Hepatocyte (in vitro differentiated cells): ENCODE results near the gene TSSK3. TPM values are rescaled to one million over a fixed set of nuclear protein-coding genes. Genes with fewer than 3 reads are reported as not detected.

Experiments used
- DNase-seq: peaks from one replicate; pipeline ENCODE4 v3.0.0-alpha.2; 2016; ENCODE audit warnings: low spot score
- H2AFZ ChIP-seq: fragments of 200-600 bp; sonication (generic); 2 replicates; pipeline ENCODE4 v1.6.0; 2016; ENCODE audit warnings: antibody characterized with exemption, mild to moderate bottlenecking
- H3K27ac ChIP-seq: fragments of 200-600 bp; sonication (generic); 2 replicates; pipeline ENCODE4 v1.5.1; 2016; ENCODE audit warnings: mild to moderate bottlenecking
- H3K27me3 ChIP-seq: fragments of 200-600 bp; sonication (generic); 2 replicates; pipeline ENCODE4 v1.6.1; 2016
- H3K36me3 ChIP-seq: fragments of 200-600 bp; sonication (generic); replicated peaks from 2 replicates; pipeline ENCODE4 v1.5.1; 2016; ENCODE audit warnings: low read depth; ENCODE audit not compliant: insufficient read depth
- H3K4me1 ChIP-seq: fragments of 200-600 bp; sonication (generic); 2 replicates; pipeline ENCODE4 v1.5.1; 2016; ENCODE audit warnings: mild to moderate bottlenecking, moderate library complexity; ENCODE audit not compliant: insufficient read depth
- H3K4me2 ChIP-seq: fragments of 200-600 bp; sonication (generic); 2 replicates; pipeline ENCODE4 v1.6.0; 2016
- H3K4me3 ChIP-seq: fragments of 200-600 bp; sonication (generic); 2 replicates; pipeline ENCODE4 v1.5.1; 2016; ENCODE audit warnings: mild to moderate bottlenecking
- H3K79me2 ChIP-seq: fragments of 200-600 bp; sonication (generic); 2 replicates; pipeline ENCODE4 v1.6.0; 2017; ENCODE audit warnings: mild to moderate bottlenecking
- H3K9me2 ChIP-seq: fragments of 200-600 bp; sonication (generic); replicated peaks from 2 replicates; pipeline ENCODE4 v1.6.0; 2017; ENCODE audit warnings: mild to moderate bottlenecking; ENCODE audit not compliant: insufficient read depth
- H3K9me3 ChIP-seq: fragments of 200-600 bp; sonication (generic); 2 replicates; pipeline ENCODE4 v1.5.1; 2016; ENCODE audit warnings: low read depth, mild to moderate bottlenecking
- H4K20me1 ChIP-seq: fragments of 200-600 bp; sonication (generic); 2 replicates; pipeline ENCODE4 v1.6.0; 2016; ENCODE audit warnings: mild to moderate bottlenecking; ENCODE audit not compliant: insufficient read depth, poor library complexity, severe bottlenecking
- CTCF ChIP-seq: fragments of 200-600 bp; sonication (generic); IDR thresholded peaks from 2 replicates; pipeline ENCODE4 v1.5.1; 2016; ENCODE audit warnings: antibody characterized with exemption, mild to moderate bottlenecking; ENCODE audit not compliant: poor library complexity
- EZH2 ChIP-seq: fragments of 200-600 bp; sonication (generic); IDR thresholded peaks from 2 replicates; pipeline ENCODE4 v1.6.1; 2016; ENCODE audit warnings: antibody characterized with exemption, mild to moderate bottlenecking, borderline replicate concordance
- EZH2phosphoT487 ChIP-seq: fragments of 200-600 bp; sonication (generic); IDR thresholded peaks from one replicate; pipeline ENCODE4 v1.6.1; 2018; ENCODE audit warnings: antibody characterized with exemption, mild to moderate bottlenecking, low read depth, moderate library complexity; ENCODE audit not compliant: unreplicated experiment, severe bottlenecking
- WGBS: methylation state at CpG from one replicate; pipeline ENCODE4 v1.1.6; 2016; ENCODE audit warnings: low lambda C conversion rate; ENCODE audit errors: missing lambda C conversion rate; 5-methylcytosine and 5-hydroxymethylcytosine counted together
- polyA plus RNA-seq: library from polyadenylated mRNA; unstranded; fragments of >200 nt; fragmentation: Nextera tagmentation; extraction: Ambion mirVana; gene quantifications from 2 replicates; pipeline ENCODE4 v1.2.1, GENCODE V29; 2016
- total RNA-seq: library from RNA; depleted of rRNA; stranded (reverse); fragments of >200 nt; gene quantifications from 2 replicates; pipeline ENCODE4 v1.2.3, GENCODE V29; 2014

Gene TSSK3
- total and polyA plus RNA-seq, 2 experiments from 2014 or later: 1.4 TPM

- Histone ChIP-seq H3K4me1 (peaks cover 8% of the 10 kb centered on the region), H3K27me3 (no peaks in the 10 kb centered on the region), H3K4me3 (no peak overlapping the region), H3K27ac (no peak overlapping the region), H3K4me2 (no peak overlapping the region), H4K20me1 (peaks cover 18% of the 10 kb centered on the region), H3K79me2 (peaks cover 31% of the 10 kb centered on the region), H2AFZ (no peak overlapping the region), H3K9me3 (no peaks in the 10 kb centered on the region), H3K9me2 (no peaks in the 10 kb centered on the region), H3K36me3 (no peaks in the 10 kb centered on the region)
- TF ChIP-seq EZH2 (no peak), CTCF (no peak), EZH2phosphoT487 (no peak)
- DNase-seq: no peak
- 91% methylated on average over 12 of the region's 12 CpGs for WGBS
Observed at GRCh38 chr1:32330558-32331151, 31.7 kb upstream of the TSSK3 start.

- 90% methylated on average over 12 of the region's 12 CpGs for WGBS
- no peaks in the 10 kb centered on the region for H3K9me3 ChIP-seq
- peaks cover 18% of the 10 kb centered on the region for H4K20me1 ChIP-seq
- H3K4me3 ChIP-seq: no peak overlapping the region
- TF ChIP-seq EZH2: no peak
- TF ChIP-seq CTCF: no peak
- TF ChIP-seq EZH2phosphoT487: no peak
- no peak overlapping the region for H3K4me2 ChIP-seq
- H3K27ac ChIP-seq: peak overlapping the region; percentile 70
- no peak overlapping the region for H2AFZ ChIP-seq
- peaks cover 8% of the 10 kb centered on the region for H3K4me1 ChIP-seq
- H3K27me3 ChIP-seq: no peaks in the 10 kb centered on the region
- H3K79me2 ChIP-seq: peaks cover 34% of the 10 kb centered on the region
- no peaks in the 10 kb centered on the region for H3K9me2 ChIP-seq
- no peak for DNase-seq
- no peaks in the 10 kb centered on the region for H3K36me3 ChIP-seq
Observed at GRCh38 chr1:32331549-32331948, 30.8 kb upstream of the TSSK3 start.

DNA sequence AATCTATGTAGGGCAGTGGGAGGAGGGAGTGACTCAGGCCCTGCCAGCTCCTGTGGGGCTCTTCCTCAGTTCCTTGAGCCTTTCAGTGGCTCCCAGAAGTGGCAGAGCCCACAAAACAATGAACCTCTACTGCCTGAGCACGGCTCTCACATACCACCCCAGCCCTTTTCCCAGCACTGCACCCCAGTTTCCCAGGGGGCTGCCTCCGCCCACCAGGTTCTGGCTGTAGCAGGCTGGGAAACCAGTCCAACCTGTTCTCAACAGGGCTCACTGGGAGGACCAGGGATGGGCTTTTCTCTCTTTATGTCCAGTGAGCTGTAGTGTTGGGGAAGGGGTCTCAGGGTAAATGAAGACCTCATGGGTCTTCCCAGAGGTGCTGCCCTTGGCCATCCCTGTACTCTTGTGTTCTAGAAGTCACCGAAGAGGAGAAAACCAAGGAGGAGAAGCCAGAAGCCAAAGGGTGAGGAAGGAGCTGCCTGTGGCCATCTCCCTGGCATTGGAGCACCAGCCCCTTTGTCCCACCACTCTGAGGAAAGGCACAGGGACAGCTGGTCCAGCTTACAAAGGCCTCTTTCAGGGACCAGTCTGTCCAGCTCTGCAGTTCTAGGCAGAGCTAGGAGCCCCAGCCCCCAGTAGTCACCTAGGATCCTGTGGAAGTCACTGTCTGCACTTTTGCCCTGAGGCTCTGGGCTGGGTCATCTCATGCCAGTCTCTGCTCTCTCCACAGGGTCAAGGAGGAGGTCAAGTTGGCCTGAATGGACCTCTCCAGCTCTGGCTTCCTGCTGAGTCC lies 29.9 kb upstream of the TSSK3 start:
- 90% methylated on average over 3 of the region's 3 CpGs for WGBS
- no peaks in the 10 kb centered on the region for H3K27me3 ChIP-seq
- no peak overlapping the region for H2AFZ ChIP-seq
- no peak for DNase-seq
- H3K4me1 ChIP-seq: peaks cover 8% of the 10 kb centered on the region
- no peaks in the 10 kb centered on the region for H3K9me3 ChIP-seq
- no peak for TF ChIP-seq EZH2
- no peak for TF ChIP-seq CTCF
- no peak for TF ChIP-seq EZH2phosphoT487
- no peaks in the 10 kb centered on the region for H3K36me3 ChIP-seq
- H3K9me2 ChIP-seq: no peaks in the 10 kb centered on the region
- H3K4me2 ChIP-seq: peak overlapping the region; percentile 94
- no peak overlapping the region for H3K4me3 ChIP-seq
- H4K20me1 ChIP-seq: peaks cover 18% of the 10 kb centered on the region
- H3K27ac ChIP-seq: peak overlapping the region; percentile 70
- peaks cover 34% of the 10 kb centered on the region for H3K79me2 ChIP-seq
